Natural killer cell (primary cell): ENCODE measurements around the gene ESR2. TPM values are rescaled to one million over a fixed set of nuclear protein-coding genes. Genes with fewer than 3 reads are reported as not detected.
A peak's percentile ranks its signal among the peaks of the same experiment; 100 is the strongest.

Experiments
- ATAC-seq, 3 donors: fragments of 150-1000 bp in 2 of 3; fragments of 200-7000 bp in 1 of 3; cut with Tn5 transposase; 1 replicate in 1 of 3; 2 replicates in 2 of 3; pipeline ENCODE4 v1.10.0; 2021; ENCODE audit warnings: mild to moderate bottlenecking in 2 of 3, moderate library complexity in 2 of 3
- DNase-seq, 2 donors: peaks; one replicate each; pipeline versions ENCODE4 v3.0.0 to v3.0.0-alpha.2; 2013 to 2021; ENCODE audit warnings: mixed read lengths in 1 of 2
- H3K27ac ChIP-seq: one replicate; pipeline ENCODE4 v1.5.1; 2013; ENCODE audit warnings: mild to moderate bottlenecking, low read length
- H3K27me3 ChIP-seq: one replicate; pipeline ENCODE4 v1.6.1; 2013; ENCODE audit warnings: low read length; ENCODE audit not compliant: control insufficient read depth, insufficient read depth
- H3K36me3 ChIP-seq: one replicate; pipeline ENCODE4 v1.6.1; 2013; ENCODE audit warnings: low read length; ENCODE audit not compliant: control insufficient read depth, insufficient read depth
- H3K4me1 ChIP-seq: one replicate; pipeline ENCODE4 v1.6.1; 2013; ENCODE audit warnings: low read length; ENCODE audit not compliant: control insufficient read depth, insufficient read depth
- H3K4me3 ChIP-seq: one replicate; pipeline ENCODE4 v1.5.1; 2013; ENCODE audit warnings: low read length
- H3K9me3 ChIP-seq: one replicate; pipeline ENCODE4 v1.6.1; 2013; ENCODE audit warnings: low read length; ENCODE audit not compliant: control insufficient read depth, insufficient read depth
- H3K27ac Mint-ChIP-seq, 2 donors: one replicate each; pipeline ENCODE4 v1.8.0; 2022; ENCODE audit warnings: mild to moderate bottlenecking in 2 of 2, mixed read lengths in 2 of 2, moderate library complexity in 1 of 2
- H3K27me3 Mint-ChIP-seq, 2 donors: one replicate each; pipeline ENCODE4 v1.8.0; 2022; ENCODE audit warnings: low read depth in 2 of 2, mixed read lengths in 2 of 2
- H3K36me3 Mint-ChIP-seq: one replicate; pipeline ENCODE4 v1.8.0; 2022; ENCODE audit warnings: mixed read lengths
- H3K4me1 Mint-ChIP-seq, 2 donors: one replicate each; pipeline ENCODE4 v1.8.0; 2022; ENCODE audit warnings: mixed read lengths in 2 of 2
- H3K4me3 Mint-ChIP-seq: one replicate; pipeline ENCODE4 v1.8.0; 2022; ENCODE audit warnings: mild to moderate bottlenecking, moderate library complexity, mixed read lengths
- H3K9me3 Mint-ChIP-seq, 2 donors: one replicate each; pipeline ENCODE4 v1.8.0; 2022; ENCODE audit warnings: mixed read lengths in 2 of 2
- WGBS: methylation state at CpG from one replicate; pipeline ENCODE4 v1.1.7; 2013; ENCODE audit warnings: missing lambda C conversion rate; ENCODE audit not compliant: insufficient coverage; 5-methylcytosine and 5-hydroxymethylcytosine counted together
- intact Hi-C: fragments of 100-400 bp; cut with micrococcal nuclease; formaldehyde crosslinking; loops from one replicate; pipeline ENCODE4 v1.14.2; 2022
- total RNA-seq, 4 donors: library from RNA; stranded (reverse); fragments of 120-200 nt in 1 of 4; gene quantifications; one replicate each; pipeline versions ENCODE4 v1.2.3 to v1.2.4, GENCODE V29; 2013 to 2022
- TF ChIP-seq, protein P1 (sequence below): fragments of 200-600 bp; IDR thresholded peaks from one replicate; pipeline ENCODE4 v1.8.0; 2022; ENCODE audit warnings: antibody characterized with exemption

The ESR2 gene
- total RNA-seq, 3 donors from 2014 or later (not counting 1 experiment from before 2014, with no cell fraction given): 0.53 TPM; not detected in 2

DNA sequence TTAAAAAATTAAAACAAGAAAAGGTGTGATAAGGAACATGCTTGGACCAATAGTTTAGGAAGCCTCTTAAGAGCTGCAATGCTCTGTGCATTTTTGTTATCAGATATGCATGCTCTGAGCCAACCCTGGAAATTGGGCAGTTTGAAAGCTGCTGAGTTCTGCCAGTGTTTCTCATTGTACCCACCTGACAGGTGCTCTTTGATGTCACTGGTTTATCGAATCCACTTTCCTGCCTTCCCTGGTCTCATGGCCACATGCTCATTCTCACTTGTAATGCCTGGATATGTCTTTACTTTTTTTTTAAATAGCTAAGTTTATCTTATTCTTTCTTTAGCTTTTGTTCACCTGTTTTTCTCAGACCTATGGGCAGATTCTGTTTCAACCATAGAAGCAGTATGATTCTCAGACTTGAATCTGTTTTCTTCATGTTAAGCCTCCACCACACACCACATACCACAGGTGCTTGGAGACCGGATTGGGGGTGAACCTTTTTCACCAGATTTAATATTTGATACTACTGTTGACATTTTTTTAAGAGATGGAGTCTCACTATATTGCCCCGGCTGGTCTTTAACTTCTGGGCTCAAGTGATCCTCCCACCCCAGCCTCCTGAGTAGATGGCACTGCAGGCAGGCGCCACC is 90.7 kb downstream of the ESR2 start:
- Histone ChIP-seq H3K9me3 (no peaks in the 10 kb centered on the region), H3K27ac (no peak overlapping the region), H3K36me3 (peaks cover 12% of the 10 kb centered on the region), H3K4me3 (no peak overlapping the region), H3K4me1 (no peaks in the 10 kb centered on the region), H3K27me3 (no peaks in the 10 kb centered on the region)
- Mint-ChIP-seq H3K27me3 (no peaks in the 10 kb centered on the region), H3K4me1 (peaks cover 6 to 20% of the 10 kb centered on the region in 2 donors), H3K36me3 (no peaks in the 10 kb centered on the region), H3K4me3 (no peak overlapping the region), H3K27ac (peak overlapping the region in 1 of 2 donors; percentile 56), H3K9me3 (no peaks in the 10 kb centered on the region)
- TF ChIP-seq, protein P1, sequence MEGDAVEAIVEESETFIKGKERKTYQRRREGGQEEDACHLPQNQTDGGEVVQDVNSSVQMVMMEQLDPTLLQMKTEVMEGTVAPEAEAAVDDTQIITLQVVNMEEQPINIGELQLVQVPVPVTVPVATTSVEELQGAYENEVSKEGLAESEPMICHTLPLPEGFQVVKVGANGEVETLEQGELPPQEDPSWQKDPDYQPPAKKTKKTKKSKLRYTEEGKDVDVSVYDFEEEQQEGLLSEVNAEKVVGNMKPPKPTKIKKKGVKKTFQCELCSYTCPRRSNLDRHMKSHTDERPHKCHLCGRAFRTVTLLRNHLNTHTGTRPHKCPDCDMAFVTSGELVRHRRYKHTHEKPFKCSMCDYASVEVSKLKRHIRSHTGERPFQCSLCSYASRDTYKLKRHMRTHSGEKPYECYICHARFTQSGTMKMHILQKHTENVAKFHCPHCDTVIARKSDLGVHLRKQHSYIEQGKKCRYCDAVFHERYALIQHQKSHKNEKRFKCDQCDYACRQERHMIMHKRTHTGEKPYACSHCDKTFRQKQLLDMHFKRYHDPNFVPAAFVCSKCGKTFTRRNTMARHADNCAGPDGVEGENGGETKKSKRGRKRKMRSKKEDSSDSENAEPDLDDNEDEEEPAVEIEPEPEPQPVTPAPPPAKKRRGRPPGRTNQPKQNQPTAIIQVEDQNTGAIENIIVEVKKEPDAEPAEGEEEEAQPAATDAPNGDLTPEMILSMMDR: no peak
- intact Hi-C loops: no loop called here
- WGBS: 91% methylated on average over 2 of the region's 4 CpGs
- ATAC-seq (no peak), DNase-seq (no peak)

DNA sequence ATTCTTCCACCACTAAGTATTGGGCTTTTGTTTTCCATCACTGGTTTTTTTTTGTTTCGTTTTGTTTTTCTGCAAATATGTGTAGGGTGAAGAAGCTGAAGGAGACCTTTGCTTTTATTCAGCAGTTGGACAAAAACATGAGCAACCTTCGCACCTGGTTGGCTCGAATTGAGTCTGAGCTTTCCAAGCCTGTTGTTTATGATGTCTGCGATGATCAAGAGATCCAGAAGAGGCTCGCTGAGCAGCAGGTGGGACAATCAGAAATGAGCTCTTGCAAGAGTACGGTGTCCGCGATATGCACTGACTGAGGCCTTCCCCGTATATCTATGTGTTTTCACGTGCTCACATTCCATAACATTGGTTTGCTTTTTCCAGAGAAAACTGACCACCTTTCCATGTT is 91.5 kb downstream of the ESR2 start:
- no peak overlapping the region for H3K4me3 ChIP-seq
- Mint-ChIP-seq H3K4me3 (no peak overlapping the region), H3K27me3 (no peaks in the 10 kb centered on the region), H3K9me3 (no peaks in the 10 kb centered on the region), H3K27ac (peak overlapping the region in 1 of 2 donors; percentile 56), H3K36me3 (no peaks in the 10 kb centered on the region), H3K4me1 (peaks cover 8 to 24% of the 10 kb centered on the region in 2 donors)
- intact Hi-C loops: no loop called here
- no peak overlapping the region for H3K27ac ChIP-seq
- peaks cover 5% of the 10 kb centered on the region for H3K36me3 ChIP-seq
- H3K4me1 ChIP-seq: no peaks in the 10 kb centered on the region
- H3K27me3 ChIP-seq: no peaks in the 10 kb centered on the region
- no peak for ATAC-seq
- no peaks in the 10 kb centered on the region for H3K9me3 ChIP-seq
- no peak for DNase-seq
- TF ChIP-seq, protein P1: no peak
- WGBS: 97% methylated on average over 10 of the region's 10 CpGs

DNA sequence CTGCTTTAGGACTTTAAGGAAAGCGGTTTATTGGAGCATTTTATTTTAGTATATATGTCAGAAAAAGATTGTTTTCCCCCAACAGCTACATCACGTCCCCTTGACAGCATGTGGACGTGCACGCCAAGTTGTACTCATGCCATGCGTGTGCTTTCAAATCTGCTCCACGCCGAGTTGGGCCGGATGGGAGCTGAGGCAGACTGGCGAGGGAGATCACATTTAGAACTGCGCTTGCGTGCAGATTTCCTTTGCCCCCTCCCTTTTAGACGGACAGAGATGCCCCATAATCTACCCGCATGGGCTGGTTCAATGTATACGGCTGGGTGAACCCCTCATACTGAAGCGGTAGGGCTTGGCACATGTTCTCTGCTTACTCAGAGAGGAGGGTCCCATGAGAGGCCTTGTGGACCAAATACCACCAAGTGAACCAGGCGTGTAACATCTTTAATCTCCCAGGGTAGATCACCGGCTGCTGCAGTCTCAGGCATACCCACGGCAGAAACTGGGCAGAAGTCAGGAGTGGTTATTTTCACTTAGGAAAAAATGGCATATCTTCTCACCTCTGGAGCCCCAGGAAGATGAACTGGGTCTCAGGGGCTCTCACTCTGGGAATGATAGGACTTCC is 92.1 kb downstream of the ESR2 start:
- intact Hi-C loops: no loop called here
- Histone ChIP-seq H3K36me3 (peaks cover 4% of the 10 kb centered on the region), H3K4me3 (no peak overlapping the region), H3K9me3 (no peaks in the 10 kb centered on the region), H3K27me3 (no peaks in the 10 kb centered on the region), H3K27ac (no peak overlapping the region), H3K4me1 (peaks cover under 1% of the 10 kb centered on the region)
- 96% methylated on average over 18 of the region's 18 CpGs for WGBS
- H3K4me3 Mint-ChIP-seq: no peak overlapping the region
- H3K9me3 Mint-ChIP-seq: no peaks in the 10 kb centered on the region
- ATAC-seq: no peak
- no peaks in the 10 kb centered on the region for H3K27me3 Mint-ChIP-seq
- peaks cover 15 to 27% of the 10 kb centered on the region in 2 donors for H3K4me1 Mint-ChIP-seq
- H3K36me3 Mint-ChIP-seq: no peaks in the 10 kb centered on the region
- TF ChIP-seq, protein P1: no peak
- DNase-seq: no peak
- no peak overlapping the region for H3K27ac Mint-ChIP-seq
